H1 (cell line): ENCODE results near the gene THAP5. TPM values are rescaled to one million over a fixed set of nuclear protein-coding genes. Genes with fewer than 3 reads are reported as not detected.

Experiments used
- CTCF ChIA-PET: fragments of 300-600 bp; sonication (Branson Sonifier 250); formaldehyde crosslinking; loops from one replicate; lab custom pipeline; 2021; ENCODE audit not compliant: partially characterized antibody; lab: Charles Lee
- POLR2A ChIA-PET: fragments of 300-600 bp; sonication (Branson Sonifier 250); formaldehyde crosslinking; loops from one replicate; lab custom pipeline; 2021; ENCODE audit warnings: inconsistent platforms; ENCODE audit not compliant: partially characterized antibody; lab: Charles Lee
- DNase-seq, 2 experiments: peaks; one replicate each; pipeline versions ENCODE4 v3.0.0 to v3.0.0-alpha.2; 2010 to 2022; ENCODE audit warnings: low spot score in 2 of 2, low read depth in 1 of 2, mixed read lengths in 1 of 2
- FAIRE-seq: peaks from 2 replicates; lab custom pipeline; 2011; peaks lifted over from hg19 to GRCh38; lab: Jason Lieb, UNC
- H2AFZ ChIP-seq: 2 replicates; pipeline ENCODE4 v1.8.1; 2012; ENCODE audit warnings: low read length, inconsistent platforms
- H2AK5ac ChIP-seq: 2 replicates; pipeline ENCODE4 v1.6.1; 2013; ENCODE audit warnings: low read depth, low read length
- H2BK120ac ChIP-seq: replicated peaks from 2 replicates; pipeline ENCODE3; 2013; ENCODE audit warnings: low read depth, low read length, inconsistent platforms
- H2BK12ac ChIP-seq: 2 replicates; pipeline ENCODE4 v1.6.1; 2013; ENCODE audit warnings: low read depth, low read length
- H2BK15ac ChIP-seq: 2 replicates; pipeline ENCODE4 v1.6.1; 2013; ENCODE audit warnings: low read length
- H2BK20ac ChIP-seq: 2 replicates; pipeline ENCODE4 v1.6.1; 2013; ENCODE audit warnings: low read length
- H2BK5ac ChIP-seq: 2 replicates; pipeline ENCODE4 v1.6.1; 2013; ENCODE audit warnings: low read depth, low read length
- H3K14ac ChIP-seq: 2 replicates; pipeline ENCODE4 v1.6.1; 2013; ENCODE audit warnings: inconsistent platforms; ENCODE audit not compliant: insufficient read length
- H3K18ac ChIP-seq: 2 replicates; pipeline ENCODE4 v1.6.1; 2013; ENCODE audit warnings: low read length; ENCODE audit errors: extremely low read depth
- H3K23ac ChIP-seq: 2 replicates; pipeline ENCODE4 v1.6.1; 2013; ENCODE audit warnings: inconsistent platforms; ENCODE audit not compliant: insufficient read length
- H3K23me2 ChIP-seq: 2 replicates; pipeline ENCODE4 v1.6.1; 2013; ENCODE audit warnings: low read depth, low read length
- H3K27ac ChIP-seq: 2 replicates; pipeline ENCODE4 v1.6.1; 2011; ENCODE audit warnings: low read depth, low read length, inconsistent platforms
- H3K27me3 ChIP-seq, 4 experiments: replicated peaks in 1 of 4; 1 replicate in 1 of 4; 2 replicates in 3 of 4; pipeline versions ENCODE4 v1.6.1 to v1.8.1; 2011 to 2013; ENCODE audit warnings: low read length in 3 of 4, mild to moderate bottlenecking in 3 of 4, inconsistent platforms in 2 of 4, mixed read lengths in 2 of 4, moderate library complexity in 1 of 4; ENCODE audit not compliant: control insufficient read depth in 3 of 4, insufficient read depth in 3 of 4; ENCODE audit errors: extremely low read depth in 1 of 4
- H3K36me3 ChIP-seq, 4 experiments: 2 replicates each; pipeline versions ENCODE4 v1.6.1 to v1.8.1; 2011 to 2013; ENCODE audit warnings: mild to moderate bottlenecking in 4 of 4, low read length in 3 of 4, moderate library complexity in 2 of 4, control low read depth in 1 of 4, inconsistent platforms in 1 of 4; ENCODE audit not compliant: insufficient read depth in 4 of 4, control insufficient read depth in 2 of 4
- H3K4ac ChIP-seq: replicated peaks from 2 replicates; pipeline ENCODE3; 2013; ENCODE audit warnings: low read length, low read depth, mixed read lengths, inconsistent platforms; ENCODE audit not compliant: insufficient read length
- H3K4me1 ChIP-seq, 4 experiments: replicated peaks in 1 of 4; 1 replicate in 1 of 4; 2 replicates in 3 of 4; pipeline versions ENCODE4 v1.6.1 to v1.8.1; 2011 to 2013; ENCODE audit warnings: low read length in 3 of 4, inconsistent platforms in 2 of 4, mixed read lengths in 1 of 4; ENCODE audit not compliant: insufficient read depth in 4 of 4, control insufficient read depth in 3 of 4
- H3K4me2 ChIP-seq, 2 experiments: 2 replicates each; pipeline versions ENCODE4 v1.6.1 to v1.8.1; 2011 to 2013; ENCODE audit warnings: low read depth in 2 of 2, low read length in 2 of 2, control low read depth in 1 of 2, inconsistent platforms in 1 of 2, mild to moderate bottlenecking in 1 of 2; ENCODE audit not compliant: insufficient read depth in 1 of 2
- H3K4me3 ChIP-seq, 4 experiments: fragments of 200-600, 300-600 bp in 1 of 4; sonication (generic), shearing (Covaris generic), sonication (Bioruptor Twin) in 1 of 4; 2 replicates each; pipeline versions ENCODE4 v1.5.1 to v1.8.1; 2011 to 2016; ENCODE audit warnings: low read length in 4 of 4, low read depth in 3 of 4, control low read depth in 2 of 4, inconsistent platforms in 2 of 4, mild to moderate bottlenecking in 2 of 4, mixed read lengths in 1 of 4, moderate library complexity in 1 of 4; ENCODE audit not compliant: insufficient read depth in 2 of 4; ENCODE audit errors: extremely low read depth in 1 of 4
- H3K56ac ChIP-seq: replicated peaks from 2 replicates; pipeline ENCODE3; 2013; ENCODE audit warnings: low read depth, mild to moderate bottlenecking, mixed read lengths, low read length, inconsistent platforms; ENCODE audit not compliant: insufficient read length
- H3K79me1 ChIP-seq: 2 replicates; pipeline ENCODE4 v1.6.1; 2013; ENCODE audit warnings: low read depth, low read length, control low read depth
- H3K79me2 ChIP-seq, 2 experiments: 2 replicates each; pipeline versions ENCODE4 v1.6.1 to v1.8.1; 2012 to 2013; ENCODE audit warnings: low read length in 2 of 2, mild to moderate bottlenecking in 2 of 2, inconsistent platforms in 1 of 2; ENCODE audit not compliant: insufficient read depth in 2 of 2, control insufficient read depth in 1 of 2
- H3K9ac ChIP-seq, 4 experiments: replicated peaks in 1 of 4; 1 replicate in 1 of 4; 2 replicates in 3 of 4; pipeline versions ENCODE4 v1.6.1 to v1.8.1; 2011 to 2013; ENCODE audit warnings: low read depth in 3 of 4, low read length in 3 of 4, control low read depth in 2 of 4, mild to moderate bottlenecking in 2 of 4, moderate library complexity in 2 of 4, inconsistent platforms in 1 of 4; ENCODE audit errors: extremely low read depth in 1 of 4
- H3K9me3 ChIP-seq, 2 experiments: 2 replicates each; pipeline versions ENCODE4 v1.6.1 to v1.8.1; 2012 to 2013; ENCODE audit warnings: mild to moderate bottlenecking in 2 of 2, moderate library complexity in 2 of 2, control low read depth in 1 of 2, inconsistent platforms in 1 of 2, low read depth in 1 of 2, low read length in 1 of 2, mixed read lengths in 1 of 2; ENCODE audit not compliant: insufficient read depth in 2 of 2
- H4K20me1 ChIP-seq, 2 experiments: replicated peaks in 1 of 2; 2 replicates each; pipeline versions ENCODE3 to v1.8.1; 2011 to 2013; ENCODE audit warnings: inconsistent platforms in 2 of 2, low read length in 2 of 2, mild to moderate bottlenecking in 1 of 2; ENCODE audit not compliant: insufficient read depth in 2 of 2, control insufficient read depth in 1 of 2
- H4K5ac ChIP-seq: 2 replicates; pipeline ENCODE4 v1.6.1; 2013; ENCODE audit warnings: low read length, low read depth, mixed read lengths, inconsistent platforms; ENCODE audit not compliant: insufficient read length
- H4K8ac ChIP-seq: 2 replicates; pipeline ENCODE4 v1.8.0; 2013; ENCODE audit warnings: mild to moderate bottlenecking, moderate library complexity, low read length, inconsistent platforms; ENCODE audit not compliant: insufficient read depth; ENCODE audit errors: extremely low read depth
- H4K91ac ChIP-seq: replicated peaks from 2 replicates; pipeline ENCODE3; 2013; ENCODE audit warnings: low read length, mixed read lengths, inconsistent platforms; ENCODE audit not compliant: insufficient read length
- CHD2 ChIP-seq: IDR thresholded peaks from 2 replicates; pipeline ENCODE4 v1.6.1; 2012; ENCODE audit warnings: low read length, improper control_type of control experiment
- GTF2F1 ChIP-seq: IDR thresholded peaks from 2 replicates; pipeline ENCODE4 v1.6.1; 2012; ENCODE audit warnings: low read depth, low read length, improper control_type of control experiment, borderline replicate concordance
- HDAC2 ChIP-seq, 2 experiments: fragments of 300-600 bp in 1 of 2; sonication (generic) in 1 of 2; IDR thresholded peaks; 2 replicates each; pipeline ENCODE4 v1.6.1; 2011 to 2012; ENCODE audit warnings: low read depth in 2 of 2, low read length in 2 of 2, mild to moderate bottlenecking in 2 of 2, moderate library complexity in 2 of 2, borderline replicate concordance in 1 of 2, inconsistent platforms in 1 of 2
- POLR2A ChIP-seq, 2 experiments: IDR thresholded peaks; 1 replicate in 1 of 2; 2 replicates in 1 of 2; pipeline ENCODE4 v1.6.1; 2011; ENCODE audit warnings: low read depth in 2 of 2, low read length in 2 of 2, mild to moderate bottlenecking in 2 of 2; ENCODE audit errors: control extremely low read depth in 1 of 2
- RNF2 ChIP-seq: fragments of 200-900, 300-1000 bp; sonication (generic); IDR thresholded peaks from 2 replicates; pipeline ENCODE4 v1.7.1; 2016; ENCODE audit warnings: borderline replicate concordance, low read depth, mild to moderate bottlenecking, antibody characterized with exemption, low read length; ENCODE audit not compliant: poor library complexity, severe bottlenecking; ENCODE audit errors: missing control alignments
- SIN3A ChIP-seq, 2 experiments: IDR thresholded peaks in 1 of 2; conservative IDR thresholded peaks in 1 of 2; 2 replicates each; pipeline ENCODE4 v1.6.1; 2011 to 2012; ENCODE audit warnings: low read length in 2 of 2, improper control_type of control experiment in 1 of 2, low read depth in 1 of 2, mild to moderate bottlenecking in 1 of 2
- SP1 ChIP-seq: IDR thresholded peaks from 2 replicates; pipeline ENCODE4 v1.6.1; 2011; ENCODE audit warnings: low read depth, low read length
- SP4 ChIP-seq: IDR thresholded peaks from 2 replicates; pipeline ENCODE4 v1.6.1; 2012; ENCODE audit warnings: low read length, inconsistent platforms
- USF2 ChIP-seq: IDR thresholded peaks from 2 replicates; pipeline ENCODE4 v1.6.1; 2011; ENCODE audit warnings: low read length, improper control_type of control experiment
- WGBS, 2 experiments: shearing (Covaris generic) in 1 of 2; methylation state at CpG; one replicate each; pipeline versions ENCODE4 v1.1.6 to v1.1.7; 2013 to 2015; ENCODE audit warnings: low lambda C conversion rate in 2 of 2, mixed read lengths in 2 of 2, inconsistent platforms in 1 of 2, low coverage in 1 of 2, missing lambda C conversion rate in 1 of 2; ENCODE audit not compliant: insufficient replicate concordance in 2 of 2, insufficient coverage in 1 of 2, insufficient read length in 1 of 2; ENCODE audit errors: extremely low coverage in 1 of 2, missing lambda C conversion rate in 1 of 2; 5-methylcytosine and 5-hydroxymethylcytosine counted together
- polyA plus RNA-seq, 7 experiments: library from polyadenylated mRNA; depleted of rRNA in 3 of 7; stranded (reverse) in 5 of 7; unstranded in 2 of 7; fragments of >200 nt in 5 of 7; fragments of 200-250 nt in 2 of 7; gene quantifications; 1 replicate in 5 of 7; 2 replicates in 1 of 7; 4 replicates in 1 of 7; pipeline versions ENCODE4 v1.2.1 to v1.2.3, GENCODE V29; 2011 to 2013; ENCODE audit warnings: missing spikeins in 2 of 7, mixed read lengths in 2 of 7
- total RNA-seq: library from RNA; stranded (reverse); fragmentation: NEBNext Ultra II Directional; extraction: Animal tissue kit (Norgen Biotek cat#: 25700); gene quantifications from 2 replicates; pipeline ENCODE4 v1.2.1, GENCODE V29; 2021

THAP5 gene
- total and polyA plus RNA-seq, 2 of the 8 experiments (the other 6 are each of a cell fraction or from before 2014, with no cell fraction given), result 3.9 to 24.2 TPM

GRCh38 chr7:108537229-108537628 lies 32.3 kb downstream of the THAP5 start:
- Histone ChIP-seq H3K23me2 (no peaks in the 10 kb centered on the region), H3K27ac (no peak overlapping the region), H3K79me2 (no peaks in the 10 kb centered on the region), H4K20me1 (no peaks in the 10 kb centered on the region), H2BK20ac (no peak overlapping the region), H2AFZ (no peak overlapping the region), H4K91ac (no peak overlapping the region), H3K9me3 (no peaks in the 10 kb centered on the region), H3K4me3 (no peak overlapping the region), H2BK120ac (no peak overlapping the region), H4K8ac (no peak overlapping the region), H3K4me2 (no peak overlapping the region), H3K56ac (no peak overlapping the region), H3K18ac (0 out of 2 replicates have a peak overlapping the region, but pooled peaks have one; percentile 24), H3K23ac (no peak overlapping the region), H2AK5ac (no peak overlapping the region), H2BK12ac (no peak overlapping the region), H3K79me1 (no peaks in the 10 kb centered on the region), H2BK15ac (no peak overlapping the region), H3K4me1 (peaks cover 0 to 2% (median under 1%) of the 10 kb centered on the region in 4 experiments; a peak in 1 of 7 replicates), H4K5ac (no peak overlapping the region), H3K14ac (no peak overlapping the region), H2BK5ac (no peak overlapping the region), H3K4ac (no peak overlapping the region), H3K27me3 (no peaks in the 10 kb centered on the region), H3K9ac (no peak overlapping the region), H3K36me3 (no peaks in the 10 kb centered on the region)
- POLR2A ChIA-PET, result interaction anchor here (0.8 to 2.6 kb wide), 3 partner anchors 11 to 33 kb away, joined by 3 to 7 read pairs (median 3); partner anchors contain the start of genes DNAJB9, PNPLA8 and THAP5
- no peak for FAIRE-seq
- CTCF ChIA-PET, result no interaction called here
- 98% methylated on average over 2 of the region's 2 CpGs; no CpG with 5 or more reads in 1 of the 2 experiments for WGBS, 2 experiments
- DNase-seq, result no peak
- TF ChIP-seq HDAC2 (IDR thresholded peaks at IDR 0.05; ENCODE audit: borderline replicate concordance in 1 of 2, low read depth in 2 of 2, low read length in 2 of 2) (no peak), GTF2F1 (no peak), USF2 (no peak), SP4 (no peak), RNF2 (no peak), SIN3A (conservative IDR thresholded peaks at IDR 0.05 in 1 of 2, IDR thresholded peaks at IDR 0.05 in 1 of 2; ENCODE audit: low read depth in 1 of 2, low read length in 2 of 2) (no peak), SP1 (no peak), POLR2A (IDR thresholded peaks at IDR 0.05; ENCODE audit: control extremely low read depth in 1 of 2, low read depth in 2 of 2, low read length in 2 of 2) (no peak), CHD2 (no peak)
